Natural killer cell (primary cell): ENCODE measurements around the gene INPP4B. TPM values are rescaled to one million over a fixed set of nuclear protein-coding genes. Genes with fewer than 3 reads are reported as not detected.

Source experiments
- ATAC-seq, 3 donors: fragments of 150-1000 bp in 2 of 3; fragments of 200-7000 bp in 1 of 3; cut with Tn5 transposase; 1 replicate in 1 of 3; 2 replicates in 2 of 3; pipeline ENCODE4 v1.10.0; 2021; ENCODE audit warnings: mild to moderate bottlenecking in 2 of 3, moderate library complexity in 2 of 3
- DNase-seq, 2 donors: peaks; one replicate each; pipeline versions ENCODE4 v3.0.0 to v3.0.0-alpha.2; 2013 to 2021; ENCODE audit warnings: mixed read lengths in 1 of 2
- H3K27ac ChIP-seq: one replicate; pipeline ENCODE4 v1.5.1; 2013; ENCODE audit warnings: mild to moderate bottlenecking, low read length
- H3K27me3 ChIP-seq: one replicate; pipeline ENCODE4 v1.6.1; 2013; ENCODE audit warnings: low read length; ENCODE audit not compliant: control insufficient read depth, insufficient read depth
- H3K36me3 ChIP-seq: one replicate; pipeline ENCODE4 v1.6.1; 2013; ENCODE audit warnings: low read length; ENCODE audit not compliant: control insufficient read depth, insufficient read depth
- H3K4me1 ChIP-seq: one replicate; pipeline ENCODE4 v1.6.1; 2013; ENCODE audit warnings: low read length; ENCODE audit not compliant: control insufficient read depth, insufficient read depth
- H3K4me3 ChIP-seq: one replicate; pipeline ENCODE4 v1.5.1; 2013; ENCODE audit warnings: low read length
- H3K9me3 ChIP-seq: one replicate; pipeline ENCODE4 v1.6.1; 2013; ENCODE audit warnings: low read length; ENCODE audit not compliant: control insufficient read depth, insufficient read depth
- H3K27ac Mint-ChIP-seq, 2 donors: one replicate each; pipeline ENCODE4 v1.8.0; 2022; ENCODE audit warnings: mild to moderate bottlenecking in 2 of 2, mixed read lengths in 2 of 2, moderate library complexity in 1 of 2
- H3K27me3 Mint-ChIP-seq, 2 donors: one replicate each; pipeline ENCODE4 v1.8.0; 2022; ENCODE audit warnings: low read depth in 2 of 2, mixed read lengths in 2 of 2
- H3K36me3 Mint-ChIP-seq: one replicate; pipeline ENCODE4 v1.8.0; 2022; ENCODE audit warnings: mixed read lengths
- H3K4me1 Mint-ChIP-seq, 2 donors: one replicate each; pipeline ENCODE4 v1.8.0; 2022; ENCODE audit warnings: mixed read lengths in 2 of 2
- H3K4me3 Mint-ChIP-seq: one replicate; pipeline ENCODE4 v1.8.0; 2022; ENCODE audit warnings: mild to moderate bottlenecking, moderate library complexity, mixed read lengths
- H3K9me3 Mint-ChIP-seq, 2 donors: one replicate each; pipeline ENCODE4 v1.8.0; 2022; ENCODE audit warnings: mixed read lengths in 2 of 2
- CTCF ChIP-seq: fragments of 200-600 bp; IDR thresholded peaks from one replicate; pipeline ENCODE4 v1.8.0; 2022; ENCODE audit warnings: antibody characterized with exemption
- WGBS: methylation state at CpG from one replicate; pipeline ENCODE4 v1.1.7; 2013; ENCODE audit warnings: missing lambda C conversion rate; ENCODE audit not compliant: insufficient coverage; 5-methylcytosine and 5-hydroxymethylcytosine counted together
- intact Hi-C: fragments of 100-400 bp; cut with micrococcal nuclease; formaldehyde crosslinking; loops from one replicate; pipeline ENCODE4 v1.14.2; 2022
- total RNA-seq, 4 donors: library from RNA; stranded (reverse); fragments of 120-200 nt in 1 of 4; gene quantifications; one replicate each; pipeline versions ENCODE4 v1.2.3 to v1.2.4, GENCODE V29; 2013 to 2022

Gene INPP4B
- total RNA-seq, 3 donors from 2014 or later (not counting 1 experiment from before 2014, with no cell fraction given), result 2.4 to 6.2 (median 4.5) TPM

- ATAC-seq, result no peak
- intact Hi-C loops, result no loop called here
- no peak overlapping the region for H3K27ac ChIP-seq
- peak in 1 of 2 donors; percentile 62 for DNase-seq
- H3K9me3 ChIP-seq, result no peaks in the 10 kb centered on the region
- no peaks in the 10 kb centered on the region for H3K36me3 Mint-ChIP-seq
- no peak overlapping the region for H3K27ac Mint-ChIP-seq
- H3K4me3 ChIP-seq, result no peak overlapping the region
- H3K4me1 ChIP-seq, result no peaks in the 10 kb centered on the region
- no peaks in the 10 kb centered on the region for H3K27me3 ChIP-seq
- TF ChIP-seq CTCF, result no peak
- WGBS, result 2% methylated on average over 2 of the region's 4 CpGs
- H3K4me3 Mint-ChIP-seq, result no peak overlapping the region
- H3K4me1 Mint-ChIP-seq, result no peaks in the 10 kb centered on the region
- H3K27me3 Mint-ChIP-seq, result no peaks in the 10 kb centered on the region
- H3K36me3 ChIP-seq, result no peaks in the 10 kb centered on the region
- H3K9me3 Mint-ChIP-seq, result peaks cover 2 to 5% of the 10 kb centered on the region in 2 donors
Observed at GRCh38 chr4:142567620-142568451, 278.3 kb downstream of the INPP4B start.

GRCh38 chr4:142567199-142567598 lies 278.9 kb downstream of the INPP4B start:
- TF ChIP-seq CTCF, result no peak
- 50% methylated on average over 3 of the region's 5 CpGs for WGBS
- Mint-ChIP-seq H3K27ac (no peak overlapping the region), H3K4me1 (no peaks in the 10 kb centered on the region), H3K27me3 (no peaks in the 10 kb centered on the region), H3K9me3 (peaks cover 2 to 5% of the 10 kb centered on the region in 2 donors), H3K4me3 (no peak overlapping the region), H3K36me3 (no peaks in the 10 kb centered on the region)
- Histone ChIP-seq H3K27ac (no peak overlapping the region), H3K27me3 (no peaks in the 10 kb centered on the region), H3K9me3 (no peaks in the 10 kb centered on the region), H3K36me3 (no peaks in the 10 kb centered on the region), H3K4me1 (no peaks in the 10 kb centered on the region), H3K4me3 (no peak overlapping the region)
- DNase-seq (peak in 1 of 2 donors; percentile 82), ATAC-seq (peak in 1 of 3 donors; percentile 57)
- intact Hi-C loops, result no loop called here

GRCh38 chr4:142566777-142567176 lies 279.3 kb downstream of the INPP4B start:
- Mint-ChIP-seq H3K27me3 (no peaks in the 10 kb centered on the region), H3K4me3 (no peak overlapping the region), H3K9me3 (peaks cover 2 to 5% of the 10 kb centered on the region in 2 donors), H3K36me3 (no peaks in the 10 kb centered on the region), H3K27ac (no peak overlapping the region), H3K4me1 (no peaks in the 10 kb centered on the region)
- ATAC-seq (no peak), DNase-seq (peak in 1 of 2 donors; percentile 51)
- TF ChIP-seq CTCF, result no peak
- Histone ChIP-seq H3K9me3 (no peaks in the 10 kb centered on the region), H3K27ac (no peak overlapping the region), H3K4me3 (no peak overlapping the region), H3K36me3 (no peaks in the 10 kb centered on the region), H3K4me1 (no peaks in the 10 kb centered on the region), H3K27me3 (no peaks in the 10 kb centered on the region)
- 50% methylated on average over 2 of the region's 4 CpGs for WGBS
- intact Hi-C loops, result no loop called here
